Stimulated activated naive CD8-positive, alpha-beta T cell treated with anti-CD3 and anti-CD28 coated beads, Interleukin-15, amount 100 ng/mL, for 72 hours (primary cell): Measurements from ENCODE around the gene ZNF558.
"Not testable (repeated sequence)": the region's sequence is repeated elsewhere in the genome, so short reads cannot be mapped to it uniquely, and the experiment has no call there.

ENCODE experiments used
- ATAC-seq: fragments of 150-1000 bp; cut with Tn5 transposase; 2 replicates; pipeline ENCODE4 v1.10.0; 2021; ENCODE audit warnings: mild to moderate bottlenecking, moderate library complexity
- DNase-seq, 2 donors: peaks; one replicate each; pipeline ENCODE4 v3.0.0; 2021 to 2022
- H3K27ac Mint-ChIP-seq, 2 donors: one replicate each; pipeline ENCODE4 v1.8.0; 2022; ENCODE audit warnings: mild to moderate bottlenecking in 2 of 2, mixed read lengths in 2 of 2, moderate library complexity in 2 of 2
- H3K27me3 Mint-ChIP-seq: one replicate; pipeline ENCODE4 v1.8.0; 2022; ENCODE audit warnings: mixed read lengths
- H3K4me1 Mint-ChIP-seq: one replicate; pipeline ENCODE4 v1.8.0; 2022; ENCODE audit warnings: mild to moderate bottlenecking, mixed read lengths
- H3K4me3 Mint-ChIP-seq, 2 donors: one replicate each; pipeline ENCODE4 v1.8.0; 2022; ENCODE audit warnings: mild to moderate bottlenecking in 2 of 2, mixed read lengths in 2 of 2, moderate library complexity in 1 of 2
- H3K9me3 Mint-ChIP-seq, 2 donors: one replicate each; pipeline ENCODE4 v1.8.0; 2022; ENCODE audit warnings: mixed read lengths in 2 of 2

The ZNF558 gene

DNA sequence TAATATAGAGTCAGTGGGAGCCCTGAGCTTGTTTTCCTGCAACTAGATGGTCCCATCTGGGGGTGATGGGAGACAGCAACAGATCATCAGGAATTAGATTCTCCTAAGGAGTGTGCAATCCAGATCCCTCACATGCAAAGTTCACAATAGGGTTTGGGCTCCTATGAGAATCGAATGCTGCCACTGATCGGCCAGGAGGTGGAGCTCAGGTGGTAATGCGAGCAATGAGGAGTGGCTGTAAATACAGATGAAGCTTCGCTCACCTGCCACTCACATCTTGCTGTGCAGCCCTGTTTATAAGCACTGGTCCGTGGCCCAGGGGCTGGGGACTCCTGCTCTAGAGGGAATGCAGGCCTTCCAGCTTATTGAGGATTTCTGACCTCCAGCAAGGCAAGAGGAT, 5.7 kb downstream of the ZNF558 start:
- Mint-ChIP-seq H3K9me3 (no peaks in the 10 kb centered on the region), H3K27me3 (no peaks in the 10 kb centered on the region), H3K27ac (no peak overlapping the region), H3K4me3 (no peak overlapping the region), H3K4me1 (peaks cover 16% of the 10 kb centered on the region)
- DNase-seq (no peak), ATAC-seq (no peak)

DNA sequence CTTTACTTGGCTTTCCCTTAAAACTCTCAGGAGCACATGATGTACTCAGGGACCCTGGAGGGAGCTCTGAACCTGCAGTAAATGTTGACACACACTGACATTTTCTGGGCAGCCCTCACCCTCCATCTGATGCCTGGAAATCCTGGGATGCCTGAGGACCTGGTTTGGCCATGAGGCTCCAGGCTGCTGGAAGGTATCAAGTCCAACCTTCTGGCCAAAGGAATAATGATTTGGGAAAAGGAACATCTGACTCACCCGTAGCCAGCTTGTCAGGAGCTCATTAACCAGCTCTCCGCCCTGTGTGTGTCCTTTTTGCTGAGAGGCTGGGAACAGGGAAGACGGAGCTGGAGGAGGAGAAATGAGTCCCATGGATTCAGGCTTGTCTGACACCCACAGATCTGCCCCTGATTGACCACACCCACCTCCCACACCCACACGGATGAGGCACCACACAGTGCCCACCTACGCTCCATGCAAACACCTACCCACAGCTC, 10.3 kb downstream of the ZNF558 start:
- Mint-ChIP-seq H3K4me1 (no peaks in the 10 kb centered on the region), H3K9me3 (peaks cover 16 to 31% of the 10 kb centered on the region in 2 donors), H3K27ac (no peak overlapping the region), H3K27me3 (no peaks in the 10 kb centered on the region), H3K4me3 (no peak overlapping the region)
- no peak for ATAC-seq
- no peak for DNase-seq

DNA sequence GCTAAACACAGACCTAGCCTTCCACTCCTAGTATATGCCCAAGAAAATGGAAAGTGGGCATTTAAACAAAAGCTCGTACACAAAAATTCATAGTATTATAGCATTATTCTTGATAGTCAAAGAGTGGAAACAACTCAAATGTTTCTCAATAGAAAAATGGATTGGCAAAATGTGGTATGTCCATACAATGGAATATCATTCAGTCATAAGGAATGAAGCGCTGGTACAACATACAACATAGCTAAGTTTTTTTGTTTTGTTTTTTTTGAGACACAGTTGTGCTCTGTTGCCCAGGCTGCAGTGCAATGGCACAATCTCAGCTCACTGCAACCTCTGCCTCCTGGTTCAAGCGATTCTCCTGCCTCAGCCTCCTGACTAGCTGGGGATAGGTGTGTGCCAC, 11.9 kb downstream of the ZNF558 start:
- no peak overlapping the region for H3K4me3 Mint-ChIP-seq
- no peaks in the 10 kb centered on the region for H3K27me3 Mint-ChIP-seq
- peaks cover 30 to 46% of the 10 kb centered on the region in 2 donors for H3K9me3 Mint-ChIP-seq
- ATAC-seq = no peak
- H3K27ac Mint-ChIP-seq = no peak overlapping the region
- no peaks in the 10 kb centered on the region for H3K4me1 Mint-ChIP-seq
- DNase-seq = no peak

DNA sequence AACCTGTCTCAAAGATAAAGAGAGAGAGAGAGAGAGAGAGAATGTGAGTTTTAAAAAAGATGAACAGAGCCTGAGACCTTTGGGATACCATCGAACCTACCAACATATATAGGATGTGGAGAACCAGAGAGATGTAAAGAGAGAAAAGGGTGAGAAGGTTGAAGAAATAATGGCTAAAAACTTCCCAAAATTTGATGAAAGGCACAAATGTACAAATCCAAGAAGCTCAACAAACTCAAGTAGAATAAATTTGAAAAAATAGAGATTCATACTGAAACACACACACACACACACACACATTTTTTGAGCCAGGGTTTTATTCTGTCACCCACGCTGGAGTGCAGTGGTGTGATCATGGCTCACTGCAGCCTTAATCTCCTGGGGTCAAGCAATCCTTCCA, 16.3 kb downstream of the ZNF558 start:
- DNase-seq (no peak), ATAC-seq (no peak)
- Mint-ChIP-seq H3K9me3 (peaks cover 43 to 76% of the 10 kb centered on the region in 2 donors), H3K4me1 (no peaks in the 10 kb centered on the region), H3K27ac (no peak overlapping the region), H3K4me3 (no peak overlapping the region), H3K27me3 (no peaks in the 10 kb centered on the region)

DNA sequence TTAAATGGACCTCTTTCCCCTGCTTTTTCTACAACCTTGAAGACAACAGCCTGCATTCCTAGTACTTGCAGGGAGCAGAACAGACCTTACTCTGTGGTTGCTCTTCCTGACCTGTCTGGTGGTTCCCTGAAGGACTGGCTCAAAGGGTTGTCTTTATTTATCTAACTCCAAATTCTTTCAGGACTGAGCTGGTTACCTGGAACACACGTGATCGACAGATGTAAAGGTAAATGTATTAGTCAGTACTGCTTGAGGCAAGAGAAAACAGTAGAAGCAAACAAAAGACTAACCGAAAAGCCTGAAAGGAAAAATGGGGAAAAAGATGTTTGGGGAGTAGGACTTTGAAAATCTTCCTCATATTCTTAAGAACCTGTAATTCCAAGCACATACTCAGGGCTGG, 17.9 kb downstream of the ZNF558 start:
- no peak overlapping the region for H3K4me3 Mint-ChIP-seq
- no peak overlapping the region for H3K27ac Mint-ChIP-seq
- ATAC-seq (no peak), DNase-seq (no peak)
- peaks cover 45 to 75% of the 10 kb centered on the region in 2 donors for H3K9me3 Mint-ChIP-seq
- H3K27me3 Mint-ChIP-seq = no peaks in the 10 kb centered on the region
- H3K4me1 Mint-ChIP-seq = no peaks in the 10 kb centered on the region

DNA sequence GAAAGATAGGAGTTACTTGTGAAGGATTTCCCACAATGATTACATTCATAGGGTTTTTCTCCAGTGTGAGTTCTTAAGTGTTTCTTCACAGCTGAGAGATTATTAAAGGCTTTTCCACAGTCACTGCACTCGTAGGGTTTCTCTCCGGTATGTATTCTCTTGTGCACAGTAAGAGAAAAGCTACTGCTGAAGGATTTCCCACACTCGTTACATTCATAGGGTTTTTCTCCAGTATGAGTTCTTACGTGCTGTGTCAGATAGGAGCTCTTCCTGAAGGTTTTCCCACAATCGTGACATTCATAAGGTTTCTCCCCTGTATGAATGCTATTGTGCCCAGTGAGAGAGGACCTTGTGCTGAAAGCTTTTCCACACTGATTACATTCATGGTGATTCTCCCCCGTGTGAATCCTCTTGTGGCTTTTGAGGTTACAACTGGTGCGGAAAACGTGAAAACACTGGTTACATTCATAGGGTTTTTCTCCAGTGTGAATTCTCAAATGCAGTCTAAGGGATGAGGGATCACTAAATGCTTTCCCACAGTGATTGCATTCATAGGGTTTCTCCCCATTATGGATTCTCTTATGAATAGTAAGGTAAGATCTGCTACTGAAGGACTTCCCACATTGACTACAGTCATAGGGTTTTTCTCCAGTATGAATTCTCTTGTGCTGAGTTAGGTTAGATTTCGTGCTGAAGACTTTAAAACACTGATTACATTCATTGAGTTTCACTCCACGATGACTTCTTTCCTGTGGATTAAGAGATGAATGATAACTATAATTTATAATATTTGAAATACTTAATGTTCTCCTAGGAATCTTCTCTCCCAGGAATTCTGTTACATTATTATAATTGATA, 20.6 kb downstream of the ZNF558 start:
- Mint-ChIP-seq H3K27ac (no peak overlapping the region), H3K27me3 (no peaks in the 10 kb centered on the region), H3K9me3 (peaks cover 42 to 76% of the 10 kb centered on the region in 2 donors), H3K4me1 (no peaks in the 10 kb centered on the region), H3K4me3 (no peak overlapping the region)
- DNase-seq (no peak), ATAC-seq (no peak)

DNA sequence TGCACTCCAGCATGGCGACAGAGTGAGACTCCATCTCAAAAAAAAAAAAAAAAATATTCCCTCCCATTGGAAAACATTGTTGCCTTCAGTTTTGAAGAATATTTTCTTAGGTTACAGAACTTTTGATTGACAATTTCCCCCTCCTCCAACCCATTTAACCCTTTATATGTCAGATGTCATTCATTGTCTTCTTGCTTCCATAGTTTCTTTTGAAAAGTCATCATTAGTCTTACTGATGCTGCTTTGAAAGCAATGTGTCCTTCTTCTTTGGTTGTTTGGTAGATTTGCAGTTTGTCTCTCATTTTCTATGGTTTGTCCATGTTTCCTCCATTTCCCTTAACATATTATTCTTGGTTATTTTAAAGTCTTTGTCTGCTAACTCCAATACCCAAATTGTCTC, 25.4 kb downstream of the ZNF558 start:
- ATAC-seq = no peak
- H3K4me1 Mint-ChIP-seq = no peaks in the 10 kb centered on the region
- no peak overlapping the region for H3K27ac Mint-ChIP-seq
- no peak overlapping the region for H3K4me3 Mint-ChIP-seq
- H3K27me3 Mint-ChIP-seq = no peaks in the 10 kb centered on the region
- no peak for DNase-seq
- peaks cover 40 to 72% of the 10 kb centered on the region in 2 donors for H3K9me3 Mint-ChIP-seq

DNA sequence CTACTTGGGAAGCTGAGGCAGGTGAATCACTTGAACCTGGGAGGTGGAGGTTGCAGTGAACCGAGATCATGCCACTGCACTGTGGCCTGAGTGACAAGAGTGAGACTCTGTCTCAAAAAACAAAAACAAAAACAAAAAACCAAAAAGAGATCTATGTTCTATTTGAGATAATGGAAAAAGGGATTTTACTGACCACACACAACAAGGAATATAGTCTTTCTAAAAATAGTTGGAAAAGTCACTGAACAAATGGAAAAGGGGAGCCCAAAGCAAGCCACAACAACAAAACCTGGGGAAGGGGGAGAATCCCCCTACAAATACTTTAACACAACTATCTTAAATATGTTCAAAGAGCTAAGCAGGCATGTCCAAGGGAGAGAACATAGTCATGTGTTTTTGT, 37.3 kb downstream of the ZNF558 start:
- no peak overlapping the region for H3K27ac Mint-ChIP-seq
- no peak overlapping the region for H3K4me3 Mint-ChIP-seq
- DNase-seq (no peak), ATAC-seq (no peak)
- no peaks in the 10 kb centered on the region for H3K4me1 Mint-ChIP-seq
- H3K9me3 Mint-ChIP-seq = peaks cover 11 to 15% of the 10 kb centered on the region in 2 donors
- no peaks in the 10 kb centered on the region for H3K27me3 Mint-ChIP-seq

DNA sequence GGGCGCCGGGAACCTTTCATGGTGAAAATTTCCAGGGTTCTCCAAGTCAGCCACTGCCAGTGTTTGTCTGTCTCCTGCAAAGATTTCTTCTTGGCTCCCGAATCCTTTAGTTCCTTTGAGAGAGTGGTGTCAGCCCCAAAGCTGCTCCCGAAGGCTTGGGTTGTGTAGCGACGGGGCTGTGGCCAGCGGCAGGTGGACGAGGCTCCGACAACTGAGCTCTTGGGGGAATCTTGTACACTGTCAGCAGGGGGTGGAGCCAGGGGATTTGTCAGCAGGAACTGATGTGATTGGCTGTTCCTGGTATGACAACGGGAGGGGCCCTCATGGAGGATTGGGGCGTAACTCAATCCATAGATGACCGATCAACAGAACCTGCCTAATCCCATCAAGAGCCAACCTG, 58.5 kb downstream of the ZNF558 start:
- not testable (repeated sequence) for H3K9me3 Mint-ChIP-seq, DNase-seq, ATAC-seq, H3K4me1 Mint-ChIP-seq, H3K4me3 Mint-ChIP-seq, H3K27ac Mint-ChIP-seq, H3K27me3 Mint-ChIP-seq

DNA sequence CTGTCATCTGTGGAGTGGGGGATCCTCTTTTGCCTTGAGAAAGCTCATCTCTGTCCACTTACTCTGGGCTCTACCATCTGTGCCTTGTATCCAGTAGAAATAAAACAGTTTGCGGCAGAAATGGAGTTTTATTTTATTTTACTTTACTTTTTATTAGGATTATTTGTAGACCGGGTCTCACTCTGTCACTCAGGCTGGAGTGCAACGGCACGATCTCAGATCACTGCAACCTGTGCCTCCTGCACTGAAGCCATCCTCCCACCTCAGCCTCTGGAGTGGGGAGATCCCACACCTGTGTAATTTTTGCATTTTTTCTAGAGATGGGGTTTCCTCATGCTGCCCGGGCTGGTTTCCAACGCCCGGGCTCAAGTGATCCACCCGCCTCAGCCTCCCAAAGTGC, 62.8 kb downstream of the ZNF558 start:
- not testable (repeated sequence) for DNase-seq, H3K4me1 Mint-ChIP-seq, H3K9me3 Mint-ChIP-seq, H3K27me3 Mint-ChIP-seq, H3K27ac Mint-ChIP-seq, H3K4me3 Mint-ChIP-seq, ATAC-seq

DNA sequence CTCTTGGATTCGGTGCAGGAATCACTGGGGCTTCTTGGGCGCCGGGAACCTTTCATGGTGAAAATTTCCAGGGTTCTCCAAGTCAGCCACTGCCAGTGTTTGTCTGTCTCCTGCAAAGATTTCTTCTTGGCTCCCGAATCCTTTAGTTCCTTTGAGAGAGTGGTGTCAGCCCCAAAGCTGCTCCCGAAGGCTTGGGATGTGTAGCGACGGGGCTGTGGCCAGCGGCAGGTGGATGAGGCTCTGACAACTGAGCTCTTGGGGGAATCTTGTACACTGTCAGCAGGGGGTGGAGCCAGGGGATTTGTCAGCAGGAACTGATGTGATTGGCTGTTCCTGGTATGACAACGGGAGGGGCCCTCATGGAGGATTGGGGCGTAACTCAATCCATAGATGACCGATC, 64.8 kb downstream of the ZNF558 start:
- not testable (repeated sequence) for H3K9me3 Mint-ChIP-seq, H3K4me1 Mint-ChIP-seq, DNase-seq, ATAC-seq, H3K4me3 Mint-ChIP-seq, H3K27me3 Mint-ChIP-seq, H3K27ac Mint-ChIP-seq
